Measurements from ENCODE around the gene CLEC6A. TPM values are rescaled to one million over a fixed set of nuclear protein-coding genes. Genes with fewer than 3 reads are reported as not detected.
A peak's percentile ranks its signal among the peaks of the same experiment; 100 is the strongest.

CLEC6A gene
- total and polyA plus RNA-seq, 2 of the 8 experiments (the other 6 are each of a cell fraction or from before 2014, with no cell fraction given): not detected

GRCh38 chr12:8482571-8483061 lies 26.9 kb downstream of the CLEC6A start:
- H3K36me3 ChIP-seq (ENCODE audit: control insufficient read depth in 2 of 4, insufficient read depth in 4 of 4, low read length in 3 of 4): no peaks in the 10 kb centered on the region
- no peak overlapping the region for H4K5ac ChIP-seq (ENCODE audit: insufficient read length, low read depth, low read length)
- H3K4me2 ChIP-seq (ENCODE audit: insufficient read depth in 1 of 2, low read depth in 2 of 2, low read length in 2 of 2): no peak overlapping the region
- H2AFZ ChIP-seq (ENCODE audit: low read length): no peak overlapping the region
- no peak overlapping the region for H4K91ac ChIP-seq (replicated peaks; ENCODE audit: insufficient read length, low read length)
- H3K23me2 ChIP-seq (ENCODE audit: low read depth, low read length): no peaks in the 10 kb centered on the region
- no peaks in the 10 kb centered on the region for H3K79me1 ChIP-seq (ENCODE audit: low read depth, low read length)
- no peak overlapping the region for H3K27ac ChIP-seq (ENCODE audit: low read depth, low read length)
- H3K4me3 ChIP-seq (ENCODE audit: extremely low read depth in 1 of 4, insufficient read depth in 2 of 4, low read depth in 3 of 4, low read length in 4 of 4): no peak overlapping the region
- CTCF ChIA-PET (ENCODE audit: partially characterized antibody): interaction anchor here (0.7 to 1.4 kb wide), 4 partner anchors 11 to 27 kb away, joined by 3 to 4 read pairs (median 4); partner anchors contain the start of gene CLEC6A
- H2BK5ac ChIP-seq (ENCODE audit: low read depth, low read length): peak overlapping the region; percentile 45
- POLR2A ChIA-PET (ENCODE audit: partially characterized antibody): interaction anchor here (1.5 kb wide), 2 partner anchors 10 to 21 kb away, joined by 3 to 4 read pairs; no protein-coding TSS in a partner anchor
- no peaks in the 10 kb centered on the region for H3K27me3 ChIP-seq (replicated peaks in 1 of 4; ENCODE audit: control insufficient read depth in 3 of 4, extremely low read depth in 1 of 4, insufficient read depth in 3 of 4, low read length in 3 of 4)
- no peak overlapping the region for H3K18ac ChIP-seq (ENCODE audit: extremely low read depth, low read length)
- no peak overlapping the region for H3K4ac ChIP-seq (replicated peaks; ENCODE audit: insufficient read length, low read depth, low read length)
- 0 out of 2 replicates have a peak overlapping the region, but pooled peaks have one; percentile 70 for H2AK5ac ChIP-seq (ENCODE audit: low read depth, low read length)
- H3K4me1 ChIP-seq (replicated peaks in 1 of 4; ENCODE audit: control insufficient read depth in 3 of 4, insufficient read depth in 4 of 4, low read length in 3 of 4): peaks cover 0 to 9% (median 5%) of the 10 kb centered on the region in 4 experiments; a peak in 4 of 7 replicates
- 91% methylated on average over 2 of the region's 2 CpGs; no CpG with 5 or more reads in 1 of the 2 experiments for WGBS, 2 experiments (ENCODE audit: extremely low coverage in 1 of 2, insufficient coverage in 1 of 2, insufficient read length in 1 of 2, insufficient replicate concordance in 2 of 2, low coverage in 1 of 2, low lambda C conversion rate in 2 of 2, missing lambda C conversion rate in 1 of 2)
- no peaks in the 10 kb centered on the region for H3K79me2 ChIP-seq (ENCODE audit: control insufficient read depth in 1 of 2, insufficient read depth in 2 of 2, low read length in 2 of 2)
- no peak overlapping the region for H3K56ac ChIP-seq (replicated peaks; ENCODE audit: insufficient read length, low read depth, low read length)
- H2BK12ac ChIP-seq (ENCODE audit: low read depth, low read length): peak overlapping the region; percentile 82
- H3K14ac ChIP-seq (ENCODE audit: insufficient read length): no peak overlapping the region
- no peaks in the 10 kb centered on the region for H4K20me1 ChIP-seq (replicated peaks in 1 of 2; ENCODE audit: control insufficient read depth in 1 of 2, insufficient read depth in 2 of 2, low read length in 2 of 2)
- no peak overlapping the region for H4K8ac ChIP-seq (ENCODE audit: extremely low read depth, insufficient read depth, low read length)
- FAIRE-seq (no peak), DNase-seq (ENCODE audit: low read depth in 1 of 2, low spot score in 2 of 2) (no peak)
- H3K9me3 ChIP-seq (ENCODE audit: insufficient read depth in 2 of 2, low read depth in 1 of 2, low read length in 1 of 2): no peaks in the 10 kb centered on the region
- H2BK15ac ChIP-seq (ENCODE audit: low read length): peak overlapping the region; percentile 88; the same call in 1 of the 2 replicates
- H3K23ac ChIP-seq (ENCODE audit: insufficient read length): no peak overlapping the region
- no peak overlapping the region for H2BK120ac ChIP-seq (replicated peaks; ENCODE audit: low read depth, low read length)
- H2BK20ac ChIP-seq (ENCODE audit: low read length): peak overlapping the region; percentile 72
- H3K9ac ChIP-seq (replicated peaks in 1 of 4; ENCODE audit: extremely low read depth in 1 of 4, low read depth in 3 of 4, low read length in 3 of 4): no peak overlapping the region

Measured in H1 (cell line).